ENCODE data around the gene GBE1.

The GBE1 gene

DNA sequence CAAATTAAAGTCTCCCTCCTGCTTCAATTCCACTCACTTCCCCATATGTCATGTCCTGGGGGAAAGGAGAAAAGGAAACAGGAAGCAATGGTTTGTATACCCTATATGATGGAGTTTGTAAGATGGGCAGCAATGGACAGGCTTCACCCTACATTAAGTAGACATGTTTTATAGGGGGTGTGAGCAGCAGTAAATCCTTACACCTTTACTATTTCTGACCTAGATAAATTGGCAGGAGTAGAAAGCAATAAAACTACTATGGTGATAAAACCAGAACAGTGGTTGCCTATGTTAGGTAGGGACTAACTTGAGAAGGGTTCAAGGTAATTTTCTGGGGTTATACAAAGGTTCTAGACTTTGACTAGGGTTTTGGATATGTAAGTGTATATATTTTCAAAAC, 301.7 kb downstream of the GBE1 start:
- no peak for DNase-seq

DNA sequence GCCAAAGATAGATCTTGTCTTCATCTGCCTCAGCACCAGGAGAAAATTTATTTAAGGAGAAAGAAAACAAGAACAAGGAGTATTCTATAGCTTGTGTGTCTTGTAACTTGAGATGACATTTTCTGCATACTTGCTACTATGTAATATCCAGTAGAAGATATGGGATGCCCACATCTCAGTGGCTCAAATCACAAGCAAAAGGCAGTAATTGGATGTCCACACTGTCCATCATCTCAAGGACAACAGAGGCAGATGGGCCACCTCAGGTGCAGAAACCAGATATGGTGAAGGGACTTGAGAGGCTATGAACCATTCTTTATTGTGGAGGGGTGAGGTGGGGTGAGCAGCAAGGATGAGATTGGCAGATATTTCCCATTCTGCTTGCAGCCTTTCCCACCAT, 309.0 kb downstream of the GBE1 start:
- DNase-seq = no peak

DNA sequence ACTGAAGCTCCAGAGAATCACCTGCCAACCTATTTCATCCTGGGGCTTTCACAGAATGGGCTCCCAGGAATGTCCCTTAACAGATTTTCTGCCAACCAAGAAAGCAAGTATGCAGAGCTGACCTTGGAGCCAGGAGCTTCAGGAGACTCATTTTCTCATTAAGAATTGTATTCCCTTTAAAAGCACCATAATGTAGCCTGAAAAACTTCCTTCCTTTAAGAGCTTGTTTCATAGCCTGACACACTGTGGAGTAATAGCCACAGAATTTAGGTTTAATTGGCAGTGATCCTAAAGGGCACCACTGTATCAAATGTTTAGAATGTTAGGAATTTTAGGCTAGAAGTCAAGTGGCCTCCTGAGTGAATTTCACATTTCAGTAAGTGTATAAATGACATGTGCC, 309.8 kb downstream of the GBE1 start:
- DNase-seq = no peak

GRCh38 chr3:81451140-81451539, 310.3 kb downstream of the GBE1 start:
- DNase-seq = no peak

DNA sequence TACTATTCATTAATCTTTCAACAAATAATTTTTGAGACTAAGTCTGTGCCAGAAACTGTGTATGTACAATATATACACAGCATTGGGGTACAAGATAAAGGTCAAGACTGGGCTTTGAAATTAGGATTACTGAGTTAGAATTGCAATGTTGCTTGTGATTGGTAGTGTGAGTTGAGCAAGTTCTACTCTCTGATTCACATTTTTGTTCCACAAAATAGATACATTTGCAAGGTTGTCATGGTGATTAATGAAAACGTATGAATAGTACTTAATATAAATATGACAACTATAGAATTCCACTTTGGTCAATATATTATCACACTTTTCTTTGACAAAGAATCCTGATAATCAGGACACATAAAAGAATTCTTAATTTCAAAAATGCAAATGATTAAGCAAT, 314.6 kb downstream of the GBE1 start:
- DNase-seq = no peak

- no peak for DNase-seq
Measured at GRCh38 chr3:81445712-81446111, 315.7 kb downstream of the GBE1 start.

DNA sequence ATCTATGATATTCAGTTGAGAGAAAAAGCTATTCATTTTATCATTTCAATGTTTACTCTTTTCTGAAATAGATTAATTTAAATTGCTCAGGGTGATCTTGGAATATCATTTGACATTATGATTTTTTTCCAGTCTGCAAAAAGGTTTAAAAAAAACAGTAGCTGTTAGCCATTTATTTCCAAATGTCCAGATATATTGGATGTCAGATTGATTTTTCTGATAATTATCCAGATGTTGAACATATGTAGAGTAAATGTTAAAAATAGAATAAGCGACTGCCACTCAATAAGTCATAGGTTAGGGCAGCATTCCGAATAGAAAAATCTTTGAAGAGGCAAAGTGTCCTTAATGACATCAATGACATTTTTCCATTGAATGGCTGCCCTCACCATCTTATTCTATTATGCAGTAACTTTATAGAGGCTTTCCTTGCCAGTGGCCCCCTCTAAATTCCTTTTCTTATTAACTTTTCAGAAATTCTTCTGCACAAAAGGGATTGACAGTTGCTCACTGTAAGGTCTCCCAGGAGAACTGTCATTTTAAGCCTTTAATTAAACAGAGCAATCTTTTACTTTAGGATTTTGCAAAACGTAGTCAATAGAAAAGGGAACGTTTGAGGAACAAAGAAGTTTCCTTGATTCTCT, 316.5 kb downstream of the GBE1 start:
- DNase-seq = no peak

GRCh38 chr3:81443958-81444357, 317.5 kb downstream of the GBE1 start:
- DNase-seq = no peak

- DNase-seq = no peak
Measured at GRCh38 chr3:81443457-81443782, 318.0 kb downstream of the GBE1 start.

DNA sequence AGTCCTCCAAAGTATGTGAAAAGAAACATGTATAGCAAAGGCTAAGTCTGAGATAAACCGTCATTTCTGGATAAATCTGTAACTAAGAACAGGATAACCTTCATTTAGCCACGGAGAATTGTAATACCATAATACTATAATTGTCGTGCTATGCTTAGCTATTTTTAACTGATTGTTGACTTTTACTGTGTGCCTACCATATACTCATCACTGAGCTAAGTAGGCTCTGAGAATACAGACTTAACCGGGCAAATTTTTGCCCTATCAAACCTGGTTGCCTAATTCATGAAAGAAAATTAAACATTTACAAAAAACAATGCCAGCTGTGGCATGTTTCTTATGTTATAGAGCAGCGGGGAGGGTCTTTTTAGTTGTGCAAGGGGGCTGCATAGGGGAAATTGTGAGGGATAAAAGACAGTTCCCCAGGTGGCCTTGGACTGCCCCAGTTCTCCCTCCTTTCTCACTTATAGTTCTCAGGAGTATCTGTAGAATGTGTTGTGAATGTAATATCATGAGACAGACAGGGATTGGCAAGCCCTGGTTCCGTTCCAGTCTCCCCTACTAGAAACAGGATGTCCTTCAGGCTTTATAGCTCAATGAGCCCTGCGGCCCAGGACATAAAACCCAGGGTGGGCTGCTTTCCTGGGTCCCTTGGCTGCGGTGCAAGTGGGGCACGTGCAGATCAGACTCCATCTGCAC, 318.5 kb downstream of the GBE1 start:
- no peak for DNase-seq

DNA sequence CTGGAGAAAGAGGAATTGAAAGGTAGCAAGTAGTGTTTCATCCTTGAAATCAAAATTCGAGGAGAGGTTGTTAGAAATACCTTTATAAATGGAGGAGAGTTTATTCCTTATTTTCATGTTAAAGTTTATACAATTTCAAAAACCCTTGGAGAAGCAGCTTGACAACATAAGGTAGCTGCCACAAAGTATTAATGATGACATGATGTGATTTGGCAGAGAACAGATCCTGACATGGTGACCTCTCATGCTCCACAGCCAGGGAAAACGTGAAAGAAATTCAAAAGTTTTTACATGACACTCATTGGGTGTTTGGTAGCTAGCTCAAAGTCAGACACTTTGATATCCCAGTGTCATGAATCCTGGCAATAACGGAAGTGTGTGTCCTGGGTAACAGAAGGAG, 320.8 kb downstream of the GBE1 start:
- DNase-seq = no peak

Data from stimulated activated CD4-positive, alpha-beta T cell treated with anti-CD3 and anti-CD28 coated beads, Interleukin-15, amount 100 ng/mL, for 24 hours (primary cell).